Nasal cavity respiratory epithelium epithelial cell of viscerocranial mucosa (primary cell): Measurements from ENCODE around the gene EXOC3. TPM values are rescaled to one million over a fixed set of nuclear protein-coding genes. Genes with fewer than 3 reads are reported as not detected.

Source experiments
- total RNA-seq: library from RNA; depleted of rRNA; stranded (reverse); fragments of >200 nt; gene quantifications from 2 replicates; pipeline ENCODE4 v1.2.3, GENCODE V29; 2014

Gene EXOC3
- 24.6 and 45.3 TPM in 2 replicates for total RNA-seq

GRCh38 chr5:442335-443238 is at the start of gene EXOC3:
TSS of gene EXOC3 (plus strand) at chr5:443176. CDS start at chr5:446206, 3,030 bp downstream.

Other genes starting within 250 kb of the EXOC3 start
- 3.1 and 5.5 TPM in 2 replicates for gene CCDC127, start 225.0 kb upstream of the EXOC3 start, total RNA-seq
- 93.0 and 114 TPM in 2 replicates for gene SDHA, start 224.9 kb upstream of the EXOC3 start, total RNA-seq
- gene PDCD6, start 171.5 kb upstream of the EXOC3 start, total RNA-seq = 112 and 118 TPM in 2 replicates
- 0.50 and 1.0 TPM in 2 replicates for gene AHRR, start 121.5 kb upstream of the EXOC3 start, total RNA-seq
- 1.0 and 1.6 TPM in 2 replicates for gene SLC9A3, start 81.3 kb downstream of the EXOC3 start, total RNA-seq
- gene CEP72, start 169.2 kb downstream of the EXOC3 start, total RNA-seq = 4.1 and 7.3 TPM in 2 replicates